Measurements from ENCODE around the gene MCL1.

Gene MCL1

DNA sequence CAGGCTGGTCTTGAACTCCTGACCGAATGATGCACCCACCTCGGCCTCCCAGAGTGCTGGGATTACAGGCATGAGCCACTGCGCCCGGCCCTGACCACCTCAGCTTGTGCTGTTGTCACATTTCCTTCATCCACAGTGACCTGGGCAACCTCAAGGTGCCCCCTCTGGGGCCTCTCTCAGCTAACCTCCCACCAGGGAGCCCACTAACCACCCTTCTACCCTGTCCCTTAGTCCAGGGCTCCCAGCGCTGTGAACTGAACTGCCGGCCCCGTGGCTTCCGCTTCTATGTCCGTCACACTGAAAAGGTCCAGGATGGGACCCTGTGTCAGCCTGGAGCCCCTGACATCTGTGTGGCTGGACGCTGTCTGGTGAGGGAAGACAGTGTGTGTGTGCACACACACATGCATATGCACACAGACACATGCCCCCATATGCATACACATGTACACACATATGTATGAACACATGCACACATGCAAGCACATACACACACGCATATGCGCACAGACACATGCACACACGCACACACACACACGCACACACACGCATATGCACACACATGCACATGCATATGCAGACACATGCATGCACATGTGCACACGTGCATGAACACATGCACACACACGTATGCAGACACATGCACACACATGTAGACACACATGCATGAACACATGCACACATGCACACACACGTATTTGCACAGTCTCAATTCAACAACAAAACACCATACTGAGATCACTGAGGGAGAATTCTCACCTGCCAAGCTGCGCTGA lies 24.0 kb downstream of the MCL1 start:
- DNase-seq = no peak

GRCh38 chr1:150554086-150554452 lies 25.3 kb downstream of the MCL1 start:
- DNase-seq = no peak

GRCh38 chr1:150553392-150554085 lies 25.9 kb downstream of the MCL1 start:
- no peak for DNase-seq

- DNase-seq = no peak
Observed at GRCh38 chr1:150552911-150553289, 26.5 kb downstream of the MCL1 start.

GRCh38 chr1:150552128-150552910 lies 27.1 kb downstream of the MCL1 start:
- no peak for DNase-seq

GRCh38 chr1:150551784-150552127 lies 27.7 kb downstream of the MCL1 start:
- no peak for DNase-seq

DNA sequence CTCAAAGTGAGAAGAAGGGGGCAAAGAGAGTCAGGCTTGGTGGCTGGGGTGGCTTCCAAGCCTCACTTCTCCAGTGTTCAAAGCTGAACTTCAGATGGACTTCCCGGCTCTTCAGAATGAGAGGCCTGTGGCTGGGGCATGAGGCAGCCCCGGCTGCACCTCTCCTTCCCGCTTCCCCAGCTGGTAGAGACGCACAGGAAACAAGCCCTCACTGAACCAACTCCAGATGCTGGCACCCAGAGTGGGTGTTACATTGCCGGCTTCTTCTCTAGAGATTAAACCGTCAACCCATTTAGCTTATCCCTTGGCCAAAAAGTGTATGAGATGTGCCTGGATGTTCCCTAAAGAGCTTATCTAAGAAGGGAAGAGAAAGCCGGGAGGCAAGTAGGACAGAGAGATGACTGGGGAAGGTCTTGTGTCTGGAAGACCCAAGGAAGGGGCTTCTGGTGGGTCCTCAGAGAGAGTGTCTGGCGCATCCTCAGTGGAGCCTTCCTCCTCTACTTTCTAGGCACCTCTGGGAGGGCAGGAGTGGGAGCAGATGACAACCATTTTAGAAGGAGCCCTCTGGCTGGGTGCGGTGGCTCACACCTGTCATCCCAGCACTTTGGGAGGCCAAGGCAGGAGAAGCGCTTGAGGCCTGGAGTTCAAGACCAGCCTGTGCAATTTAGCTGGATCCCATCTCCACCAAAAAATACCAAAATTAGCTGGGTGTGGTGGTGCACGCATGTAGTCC lies 28.2 kb downstream of the MCL1 start:
- DNase-seq = no peak

GRCh38 chr1:150550222-150551050 lies 29.0 kb downstream of the MCL1 start:
- DNase-seq = no peak

DNA sequence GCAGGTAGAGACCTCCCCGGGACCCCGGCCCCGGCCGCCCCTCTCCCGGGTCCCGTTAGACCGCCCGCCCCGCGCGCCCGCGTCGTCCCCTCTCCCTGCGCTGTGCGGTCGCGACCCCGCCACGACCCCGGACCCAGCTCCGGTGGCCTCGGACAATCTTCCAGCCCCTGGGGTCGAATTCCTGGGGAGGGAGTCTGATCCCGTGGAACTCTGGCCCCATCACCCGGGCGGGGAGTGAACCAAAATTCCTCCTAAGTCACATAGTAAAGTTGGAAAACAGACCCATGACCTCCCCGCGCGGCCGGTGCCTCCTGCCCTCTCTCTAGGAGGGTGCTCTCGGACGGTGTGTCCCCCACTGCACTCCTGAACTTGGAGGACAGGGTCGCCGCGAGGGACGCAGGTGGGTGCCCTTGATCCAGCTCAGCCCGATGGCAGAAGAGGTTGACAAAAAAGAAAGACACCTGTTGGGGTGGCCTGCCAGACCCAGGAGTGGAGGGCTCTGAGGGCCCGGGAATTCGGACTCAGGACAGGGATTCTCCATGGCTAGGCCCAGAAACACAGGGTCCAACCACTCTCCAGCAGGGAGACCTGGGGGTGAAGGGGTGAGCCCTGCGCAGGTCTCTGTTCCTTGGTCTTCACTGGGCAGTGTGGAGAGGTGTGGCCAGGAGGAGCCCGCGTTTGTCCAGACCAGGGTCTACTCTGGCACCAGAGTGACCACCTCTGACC lies 29.8 kb downstream of the MCL1 start:
- no peak for DNase-seq

GRCh38 chr1:150548632-150549495 lies 30.5 kb downstream of the MCL1 start, which contains the start of gene ADAMTSL4:
Gene ADAMTSL4, plus strand, starts transcription at chr1:150549408. Its CDS starts 2,881 bp downstream, at chr1:150552289.
- DNase-seq = peak; percentile 17

DNA sequence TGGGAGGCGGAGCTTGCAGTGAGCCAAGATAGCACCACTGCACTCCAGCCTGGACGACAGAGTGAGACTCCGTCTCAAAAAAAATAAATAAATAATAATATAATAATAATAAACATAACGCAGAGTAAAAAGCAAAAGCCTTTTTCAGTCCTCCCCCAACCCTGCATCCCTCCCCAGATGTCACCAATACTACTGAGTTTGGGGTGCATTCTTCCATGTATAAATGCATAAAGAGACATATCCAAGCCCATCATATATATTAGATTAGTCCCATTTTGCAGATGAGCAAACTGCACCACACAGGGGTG lies 31.1 kb downstream of the MCL1 start:
- DNase-seq = no peak

GRCh38 chr1:150546294-150546937 lies 33.0 kb downstream of the MCL1 start:
- no peak for DNase-seq

- DNase-seq = no peak
Observed at GRCh38 chr1:150545486-150546032, 33.9 kb downstream of the MCL1 start.

GRCh38 chr1:150544204-150544603 lies 35.2 kb downstream of the MCL1 start:
- no peak for DNase-seq

- no peak for DNase-seq
Observed at GRCh38 chr1:150543500-150544143, 35.8 kb downstream of the MCL1 start.

DNA sequence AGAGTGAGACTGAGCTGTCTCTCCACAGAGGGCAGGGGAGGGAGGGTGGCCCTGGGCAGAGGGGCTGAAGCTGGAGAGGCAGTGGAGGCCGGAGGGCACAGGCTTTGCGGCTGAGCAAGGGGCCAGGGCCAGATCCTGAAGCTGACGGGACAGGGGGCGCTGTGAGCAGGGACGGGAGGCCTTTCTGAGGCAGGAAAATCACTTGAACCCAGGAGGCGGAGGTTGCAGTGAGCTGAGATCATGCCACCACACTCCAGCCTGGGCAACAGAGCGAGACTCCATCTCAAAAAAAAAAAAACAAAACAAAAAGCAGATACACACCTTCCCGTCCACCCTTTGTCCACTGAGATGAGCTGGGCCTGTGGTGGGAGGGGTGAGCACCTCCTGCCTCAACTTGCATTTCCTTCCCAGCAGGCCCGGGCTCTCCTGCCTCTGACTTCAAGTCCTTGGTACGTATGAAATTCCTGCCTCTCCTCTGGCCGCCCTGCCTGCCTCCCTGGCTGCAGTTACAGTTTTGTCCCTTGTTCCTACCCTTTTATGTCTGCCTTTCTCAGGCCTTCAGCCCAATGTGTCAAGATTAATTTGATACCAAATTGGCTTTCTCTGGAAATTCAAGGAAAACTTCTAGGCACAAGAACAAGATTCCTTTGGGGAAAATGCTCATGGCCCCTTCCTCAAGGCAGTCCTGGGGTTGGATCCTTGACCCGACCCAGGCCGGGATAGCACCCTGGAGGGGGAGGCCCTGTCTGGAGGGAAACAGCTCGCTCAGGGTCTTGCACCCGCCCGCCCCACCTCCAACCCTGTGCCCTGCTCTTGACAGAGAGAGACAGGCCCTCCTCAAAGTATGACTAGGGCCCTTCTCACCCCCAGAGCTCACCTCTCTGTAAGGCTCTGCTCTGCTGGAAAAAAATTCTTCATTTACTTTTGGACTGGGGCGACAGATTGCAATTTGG lies 41.4 kb downstream of the MCL1 start:
- no peak for DNase-seq

DNA sequence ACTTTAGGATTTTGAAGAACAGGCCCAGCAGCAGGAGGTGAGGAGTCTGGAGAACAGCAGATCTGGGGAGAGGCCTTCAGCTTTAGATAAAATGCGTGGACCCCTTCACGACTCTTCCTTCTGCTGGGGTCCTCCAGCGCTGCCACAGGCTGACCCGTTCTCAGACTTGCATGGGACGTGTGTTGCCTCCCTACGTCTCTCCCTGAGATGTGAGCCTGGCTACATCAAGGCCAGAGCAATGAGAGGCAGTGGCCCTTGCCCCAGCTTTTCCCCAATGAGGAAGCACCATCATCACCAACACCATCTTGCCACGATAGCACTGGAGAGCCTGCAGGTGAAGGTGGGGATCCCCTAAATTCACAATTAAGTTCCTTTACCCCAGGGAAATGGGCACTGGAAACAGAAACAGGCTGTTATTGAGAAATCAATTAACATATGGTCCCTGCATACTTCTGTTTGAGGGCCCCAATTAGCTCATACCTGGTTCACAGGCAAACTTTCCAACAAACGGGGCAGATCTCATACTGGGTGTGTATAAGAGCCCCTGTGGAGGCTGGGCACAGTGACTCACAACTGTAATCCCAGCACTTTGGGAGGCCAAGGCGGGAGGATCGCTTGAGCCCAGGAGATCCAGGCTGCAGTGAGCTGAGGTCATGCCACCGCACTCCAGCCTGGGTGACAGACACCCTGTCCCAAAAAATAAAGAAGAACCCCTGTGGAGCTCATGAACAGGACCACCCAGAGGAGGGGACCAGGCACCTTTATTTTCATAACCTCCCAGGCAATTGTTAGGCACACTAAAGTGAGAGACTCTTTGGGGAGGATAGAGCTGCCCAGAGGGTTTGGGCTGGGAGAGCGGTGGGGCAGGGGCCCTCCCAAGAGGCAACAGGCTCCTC lies 42.3 kb downstream of the MCL1 start:
- no peak for DNase-seq
